Measurements from ENCODE around the gene MOB1B.
"Not testable (repeated sequence)": the region's sequence is repeated elsewhere in the genome, so short reads cannot be mapped to it uniquely, and the experiment has no call there.

The MOB1B gene

GRCh38 chr4:70976252-70976651 is 74.1 kb downstream of the MOB1B start:
- Mint-ChIP-seq H3K9me3 (no peaks in the 10 kb centered on the region), H3K4me1 (no peaks in the 10 kb centered on the region), H3K27ac (no peak overlapping the region), H3K4me3 (no peak overlapping the region), H3K36me3 (peaks cover 30% of the 10 kb centered on the region)
- ATAC-seq: no peak
- DNase-seq (ENCODE audit: low spot score in 2 of 2): no peak

GRCh38 chr4:70979445-70980008 is 77.4 kb downstream of the MOB1B start:
- H3K36me3 Mint-ChIP-seq: peaks cover 19% of the 10 kb centered on the region
- no peak overlapping the region for H3K27ac Mint-ChIP-seq
- no peaks in the 10 kb centered on the region for H3K9me3 Mint-ChIP-seq
- H3K4me1 Mint-ChIP-seq: no peaks in the 10 kb centered on the region
- ATAC-seq (no peak), DNase-seq (ENCODE audit: low spot score in 2 of 2) (no peak)
- no peak overlapping the region for H3K4me3 Mint-ChIP-seq

- Mint-ChIP-seq H3K4me1 (no peaks in the 10 kb centered on the region), H3K9me3 (no peaks in the 10 kb centered on the region), H3K4me3 (no peak overlapping the region), H3K27ac (no peak overlapping the region), H3K36me3 (peaks cover 12% of the 10 kb centered on the region)
- DNase-seq (ENCODE audit: low spot score in 2 of 2) (no peak), ATAC-seq (no peak)
Measured at GRCh38 chr4:70980196-70980595, 78.0 kb downstream of the MOB1B start.

GRCh38 chr4:70984106-70984505 is 81.9 kb downstream of the MOB1B start:
- DNase-seq (ENCODE audit: low spot score in 2 of 2): no peak
- H3K4me1 Mint-ChIP-seq: no peaks in the 10 kb centered on the region
- H3K36me3 Mint-ChIP-seq: no peaks in the 10 kb centered on the region

GRCh38 chr4:70984589-70984988 is 82.4 kb downstream of the MOB1B start:
- H3K27ac Mint-ChIP-seq: no peak overlapping the region
- H3K4me1 Mint-ChIP-seq: no peaks in the 10 kb centered on the region
- H3K9me3 Mint-ChIP-seq: no peaks in the 10 kb centered on the region
- no peaks in the 10 kb centered on the region for H3K36me3 Mint-ChIP-seq
- H3K4me3 Mint-ChIP-seq: no peak overlapping the region
- ATAC-seq (no peak), DNase-seq (ENCODE audit: low spot score in 2 of 2) (no peak)

More at GRCh38 chr4:70984106-70984505, 81.9 kb downstream of the MOB1B start:
- Mint-ChIP-seq H3K9me3 (no peaks in the 10 kb centered on the region), H3K27ac (no peak overlapping the region), H3K4me3 (no peak overlapping the region)
- no peak for ATAC-seq

- Mint-ChIP-seq H3K36me3 (peaks cover 5% of the 10 kb centered on the region), H3K9me3 (no peaks in the 10 kb centered on the region), H3K27ac (no peak overlapping the region), H3K4me1 (peaks cover 19% of the 10 kb centered on the region), H3K4me3 (no peak overlapping the region)
- DNase-seq (ENCODE audit: low spot score in 2 of 2): no peak
- no peak for ATAC-seq
Measured at GRCh38 chr4:70991596-70991995, 89.4 kb downstream of the MOB1B start.

- peaks cover 27% of the 10 kb centered on the region for H3K4me1 Mint-ChIP-seq
- H3K9me3 Mint-ChIP-seq: no peaks in the 10 kb centered on the region
- peak overlapping the region; percentile 84 for H3K27ac Mint-ChIP-seq
- DNase-seq (ENCODE audit: low spot score in 2 of 2) (no peak), ATAC-seq (no peak)
- H3K36me3 Mint-ChIP-seq: peaks cover 8% of the 10 kb centered on the region
- H3K4me3 Mint-ChIP-seq: peak overlapping the region; percentile 87
Measured at GRCh38 chr4:70992391-70992881, 90.3 kb downstream of the MOB1B start.

GRCh38 chr4:70993181-70994068 is 91.3 kb downstream of the MOB1B start, which contains the start of gene DCK:
DCK (plus strand) TSS chr4:70993649; CDS start chr4:70993836, 187 bp downstream.
- Mint-ChIP-seq H3K36me3 (peaks cover 18% of the 10 kb centered on the region), H3K27ac (peak within 1 kb of the TSS; percentile 84), H3K9me3 (no peaks in the 10 kb centered on the region), H3K4me1 (peaks cover 30% of the 10 kb centered on the region), H3K4me3 (peak within 1 kb of the TSS; percentile 87)
- ATAC-seq: peak; percentile 89
- DNase-seq (ENCODE audit: low spot score in 2 of 2): peak; percentile 88 to 93

GRCh38 chr4:70994069-70994366 is 91.8 kb downstream of the MOB1B start:
- DNase-seq (ENCODE audit: low spot score in 2 of 2) (no peak), ATAC-seq (no peak)
- H3K36me3 Mint-ChIP-seq: peaks cover 24% of the 10 kb centered on the region
- no peaks in the 10 kb centered on the region for H3K9me3 Mint-ChIP-seq
- peak overlapping the region; percentile 87 for H3K4me3 Mint-ChIP-seq
- H3K4me1 Mint-ChIP-seq: peaks cover 32% of the 10 kb centered on the region
- H3K27ac Mint-ChIP-seq: peak overlapping the region; percentile 84

- Mint-ChIP-seq H3K36me3 (peaks cover 29% of the 10 kb centered on the region), H3K4me3 (peak overlapping the region; percentile 87), H3K9me3 (no peaks in the 10 kb centered on the region), H3K4me1 (peaks cover 37% of the 10 kb centered on the region), H3K27ac (peak overlapping the region; percentile 84)
- DNase-seq (ENCODE audit: low spot score in 2 of 2): no peak
- ATAC-seq: no peak
Measured at GRCh38 chr4:70994387-70995099, 92.4 kb downstream of the MOB1B start.

GRCh38 chr4:70996018-70996360 is 93.8 kb downstream of the MOB1B start:
- Mint-ChIP-seq H3K9me3 (no peaks in the 10 kb centered on the region), H3K27ac (peak overlapping the region; percentile 84), H3K4me1 (peaks cover 51% of the 10 kb centered on the region), H3K36me3 (peaks cover 43% of the 10 kb centered on the region), H3K4me3 (peak overlapping the region; percentile 87)
- DNase-seq (ENCODE audit: low spot score in 2 of 2) (no peak), ATAC-seq (peak; percentile 55)

GRCh38 chr4:70997036-70997435 is 94.9 kb downstream of the MOB1B start:
- DNase-seq (ENCODE audit: low spot score in 2 of 2) (no peak), ATAC-seq (no peak)
- Mint-ChIP-seq H3K4me3 (peak overlapping the region; percentile 87), H3K4me1 (peaks cover 62% of the 10 kb centered on the region), H3K27ac (peak overlapping the region; percentile 84), H3K36me3 (peaks cover 54% of the 10 kb centered on the region), H3K9me3 (no peaks in the 10 kb centered on the region)

- DNase-seq (ENCODE audit: low spot score in 2 of 2): no peak
Measured at GRCh38 chr4:70997546-70997945, 95.4 kb downstream of the MOB1B start.

GRCh38 chr4:70999639-71000038 is 97.5 kb downstream of the MOB1B start:
- H3K4me3 Mint-ChIP-seq; H3K9me3 Mint-ChIP-seq; DNase-seq (ENCODE audit: low spot score in 2 of 2); H3K27ac Mint-ChIP-seq; ATAC-seq: not testable (repeated sequence)
- Mint-ChIP-seq H3K4me1 (peaks cover 88% of the 10 kb centered on the region), H3K36me3 (peaks cover 64% of the 10 kb centered on the region)

More at GRCh38 chr4:70997546-70997945, 95.4 kb downstream of the MOB1B start:
- H3K4me3 Mint-ChIP-seq: peak overlapping the region; percentile 87
- ATAC-seq: no peak
- peak overlapping the region; percentile 84 for H3K27ac Mint-ChIP-seq
- peaks cover 54% of the 10 kb centered on the region for H3K36me3 Mint-ChIP-seq
- peaks cover 67% of the 10 kb centered on the region for H3K4me1 Mint-ChIP-seq
- H3K9me3 Mint-ChIP-seq: no peaks in the 10 kb centered on the region

- H3K4me3 Mint-ChIP-seq; DNase-seq (ENCODE audit: low spot score in 2 of 2); H3K9me3 Mint-ChIP-seq; ATAC-seq: not testable (repeated sequence)
- Mint-ChIP-seq H3K36me3 (peaks cover 65% of the 10 kb centered on the region), H3K27ac (peak overlapping the region; percentile 51), H3K4me1 (peaks cover 81% of the 10 kb centered on the region)
Measured at GRCh38 chr4:71001363-71001762, 99.2 kb downstream of the MOB1B start.
